ENCODE data around the gene SHMT2.

SHMT2 gene

GRCh38 chr12:57248934-57249742 is 19.6 kb downstream of the SHMT2 start:
- H3K9me3 ChIP-seq (ENCODE audit: control insufficient read depth, low read length), result no peaks in the 10 kb centered on the region
- H3K27me3 ChIP-seq (replicated peaks; ENCODE audit: control insufficient read depth, insufficient read depth, low read length, poor library complexity, severe bottlenecking), result peaks cover 4% of the 10 kb centered on the region
- H3K27ac ChIP-seq (ENCODE audit: insufficient read depth, low read length, poor library complexity, severe bottlenecking), result no peak overlapping the region
- no peaks in the 10 kb centered on the region for H3K36me3 ChIP-seq (ENCODE audit: control insufficient read depth, insufficient read depth, low read length)
- no peak overlapping the region for H3K4me3 ChIP-seq (ENCODE audit: insufficient read depth, low read depth, low read length, poor library complexity, severe bottlenecking)
- H3K4me1 ChIP-seq (ENCODE audit: control insufficient read depth, insufficient read depth, low read length, poor library complexity, severe bottlenecking), result no peaks in the 10 kb centered on the region
- DNase-seq, result no peak

GRCh38 chr12:57250541-57250940 is 21.0 kb downstream of the SHMT2 start:
- Histone ChIP-seq H3K4me3 (ENCODE audit: insufficient read depth, low read depth, low read length, poor library complexity, severe bottlenecking) (no peak overlapping the region), H3K27ac (ENCODE audit: insufficient read depth, low read length, poor library complexity, severe bottlenecking) (no peak overlapping the region), H3K4me1 (ENCODE audit: control insufficient read depth, insufficient read depth, low read length, poor library complexity, severe bottlenecking) (no peaks in the 10 kb centered on the region), H3K27me3 (replicated peaks; ENCODE audit: control insufficient read depth, insufficient read depth, low read length, poor library complexity, severe bottlenecking) (no peaks in the 10 kb centered on the region), H3K36me3 (ENCODE audit: control insufficient read depth, insufficient read depth, low read length) (peaks cover 7% of the 10 kb centered on the region), H3K9me3 (ENCODE audit: control insufficient read depth, low read length) (no peaks in the 10 kb centered on the region)
- DNase-seq, result no peak

- Histone ChIP-seq H3K4me1 (ENCODE audit: control insufficient read depth, insufficient read depth, low read length, poor library complexity, severe bottlenecking) (no peaks in the 10 kb centered on the region), H3K27ac (ENCODE audit: insufficient read depth, low read length, poor library complexity, severe bottlenecking) (no peak within 1 kb of the TSS), H3K4me3 (ENCODE audit: insufficient read depth, low read depth, low read length, poor library complexity, severe bottlenecking) (no peak within 1 kb of the TSS)
Measured at GRCh38 chr12:57250956-57251355, 21.4 kb downstream of the SHMT2 start, which contains the start of gene STAC3. STAC3 (minus strand) TSS chr12:57251187; CDS start chr12:57249636, 1,551 bp downstream.

GRCh38 chr12:57254506-57255280 is 25.2 kb downstream of the SHMT2 start:
- H3K36me3 ChIP-seq (ENCODE audit: control insufficient read depth, insufficient read depth, low read length), result peaks cover 42% of the 10 kb centered on the region
- no peak overlapping the region for H3K4me3 ChIP-seq (ENCODE audit: insufficient read depth, low read depth, low read length, poor library complexity, severe bottlenecking)
- H3K27me3 ChIP-seq (replicated peaks; ENCODE audit: control insufficient read depth, insufficient read depth, low read length, poor library complexity, severe bottlenecking), result no peaks in the 10 kb centered on the region
- no peaks in the 10 kb centered on the region for H3K9me3 ChIP-seq (ENCODE audit: control insufficient read depth, low read length)
- DNase-seq, result no peak
- no peaks in the 10 kb centered on the region for H3K4me1 ChIP-seq (ENCODE audit: control insufficient read depth, insufficient read depth, low read length, poor library complexity, severe bottlenecking)
- H3K27ac ChIP-seq (ENCODE audit: insufficient read depth, low read length, poor library complexity, severe bottlenecking), result no peak overlapping the region

More at GRCh38 chr12:57250956-57251355, 21.4 kb downstream of the SHMT2 start, which contains the start of gene STAC3:
- Histone ChIP-seq H3K36me3 (ENCODE audit: control insufficient read depth, insufficient read depth, low read length) (peaks cover 9% of the 10 kb centered on the region), H3K9me3 (ENCODE audit: control insufficient read depth, low read length) (no peaks in the 10 kb centered on the region), H3K27me3 (replicated peaks; ENCODE audit: control insufficient read depth, insufficient read depth, low read length, poor library complexity, severe bottlenecking) (no peaks in the 10 kb centered on the region)
- DNase-seq, result no peak

GRCh38 chr12:57255916-57256315 is 26.4 kb downstream of the SHMT2 start:
- Histone ChIP-seq H3K36me3 (ENCODE audit: control insufficient read depth, insufficient read depth, low read length) (peaks cover 50% of the 10 kb centered on the region), H3K4me3 (ENCODE audit: insufficient read depth, low read depth, low read length, poor library complexity, severe bottlenecking) (no peak overlapping the region), H3K27ac (ENCODE audit: insufficient read depth, low read length, poor library complexity, severe bottlenecking) (no peak overlapping the region), H3K9me3 (ENCODE audit: control insufficient read depth, low read length) (no peaks in the 10 kb centered on the region), H3K27me3 (replicated peaks; ENCODE audit: control insufficient read depth, insufficient read depth, low read length, poor library complexity, severe bottlenecking) (no peaks in the 10 kb centered on the region), H3K4me1 (ENCODE audit: control insufficient read depth, insufficient read depth, low read length, poor library complexity, severe bottlenecking) (no peaks in the 10 kb centered on the region)
- DNase-seq, result no peak

- Histone ChIP-seq H3K4me3 (ENCODE audit: insufficient read depth, low read depth, low read length, poor library complexity, severe bottlenecking) (no peak overlapping the region), H3K9me3 (ENCODE audit: control insufficient read depth, low read length) (no peaks in the 10 kb centered on the region), H3K36me3 (ENCODE audit: control insufficient read depth, insufficient read depth, low read length) (peaks cover 64% of the 10 kb centered on the region), H3K27ac (ENCODE audit: insufficient read depth, low read length, poor library complexity, severe bottlenecking) (no peak overlapping the region), H3K4me1 (ENCODE audit: control insufficient read depth, insufficient read depth, low read length, poor library complexity, severe bottlenecking) (no peaks in the 10 kb centered on the region), H3K27me3 (replicated peaks; ENCODE audit: control insufficient read depth, insufficient read depth, low read length, poor library complexity, severe bottlenecking) (no peaks in the 10 kb centered on the region)
- no peak for DNase-seq
Measured at GRCh38 chr12:57258977-57259970, 29.8 kb downstream of the SHMT2 start.

- Histone ChIP-seq H3K9me3 (ENCODE audit: control insufficient read depth, low read length) (no peaks in the 10 kb centered on the region), H3K4me3 (ENCODE audit: insufficient read depth, low read depth, low read length, poor library complexity, severe bottlenecking) (no peak overlapping the region), H3K36me3 (ENCODE audit: control insufficient read depth, insufficient read depth, low read length) (peaks cover 57% of the 10 kb centered on the region), H3K4me1 (ENCODE audit: control insufficient read depth, insufficient read depth, low read length, poor library complexity, severe bottlenecking) (no peaks in the 10 kb centered on the region), H3K27ac (ENCODE audit: insufficient read depth, low read length, poor library complexity, severe bottlenecking) (no peak overlapping the region), H3K27me3 (replicated peaks; ENCODE audit: control insufficient read depth, insufficient read depth, low read length, poor library complexity, severe bottlenecking) (no peaks in the 10 kb centered on the region)
- no peak for DNase-seq
Measured at GRCh38 chr12:57260366-57260765, 30.9 kb downstream of the SHMT2 start.

- Histone ChIP-seq H3K9me3 (ENCODE audit: control insufficient read depth, low read length) (no peaks in the 10 kb centered on the region), H3K36me3 (ENCODE audit: control insufficient read depth, insufficient read depth, low read length) (peaks cover 53% of the 10 kb centered on the region), H3K4me1 (ENCODE audit: control insufficient read depth, insufficient read depth, low read length, poor library complexity, severe bottlenecking) (no peaks in the 10 kb centered on the region), H3K27me3 (replicated peaks; ENCODE audit: control insufficient read depth, insufficient read depth, low read length, poor library complexity, severe bottlenecking) (no peaks in the 10 kb centered on the region), H3K4me3 (ENCODE audit: insufficient read depth, low read depth, low read length, poor library complexity, severe bottlenecking) (no peak overlapping the region), H3K27ac (ENCODE audit: insufficient read depth, low read length, poor library complexity, severe bottlenecking) (no peak overlapping the region)
- no peak for DNase-seq
Measured at GRCh38 chr12:57261428-57261865, 31.9 kb downstream of the SHMT2 start.

- peaks cover 52% of the 10 kb centered on the region for H3K36me3 ChIP-seq (ENCODE audit: control insufficient read depth, insufficient read depth, low read length)
- no peak overlapping the region for H3K4me3 ChIP-seq (ENCODE audit: insufficient read depth, low read depth, low read length, poor library complexity, severe bottlenecking)
- no peaks in the 10 kb centered on the region for H3K4me1 ChIP-seq (ENCODE audit: control insufficient read depth, insufficient read depth, low read length, poor library complexity, severe bottlenecking)
- no peaks in the 10 kb centered on the region for H3K9me3 ChIP-seq (ENCODE audit: control insufficient read depth, low read length)
- no peak overlapping the region for H3K27ac ChIP-seq (ENCODE audit: insufficient read depth, low read length, poor library complexity, severe bottlenecking)
- H3K27me3 ChIP-seq (replicated peaks; ENCODE audit: control insufficient read depth, insufficient read depth, low read length, poor library complexity, severe bottlenecking), result no peaks in the 10 kb centered on the region
- DNase-seq, result no peak
Measured at GRCh38 chr12:57262126-57262822, 32.8 kb downstream of the SHMT2 start.

Data from effector memory CD4-positive, alpha-beta T cell (primary cell).